Progenitor cell of endocrine pancreas (in vitro differentiated cells): ENCODE results near the gene TMC4. TPM values are rescaled to one million over a fixed set of nuclear protein-coding genes. Genes with fewer than 3 reads are reported as not detected.

ENCODE experiments used
- DNase-seq: peaks from one replicate; pipeline ENCODE4 v3.0.0; 2021; ENCODE audit warnings: low spot score; ENCODE audit not compliant: unreplicated experiment
- H3K27ac Mint-ChIP-seq: 2 replicates; pipeline ENCODE4 v1.8.0; 2021; ENCODE audit warnings: mild to moderate bottlenecking, moderate library complexity, mixed read lengths
- H3K27me3 Mint-ChIP-seq: 2 replicates; pipeline ENCODE4 v1.8.0; 2021; ENCODE audit warnings: mixed read lengths
- H3K36me3 Mint-ChIP-seq: 2 replicates; pipeline ENCODE4 v1.8.0; 2022; ENCODE audit warnings: mixed read lengths; ENCODE audit not compliant: insufficient read depth
- H3K4me1 Mint-ChIP-seq: 2 replicates; pipeline ENCODE4 v1.8.0; 2021; ENCODE audit warnings: low read depth, mixed read lengths
- H3K4me3 Mint-ChIP-seq: 2 replicates; pipeline ENCODE4 v1.8.0; 2021; ENCODE audit warnings: low read depth, mild to moderate bottlenecking, moderate library complexity, mixed read lengths
- H3K9me3 Mint-ChIP-seq: 2 replicates; pipeline ENCODE4 v1.8.0; 2021; ENCODE audit warnings: low read depth, mixed read lengths
- CTCF ChIP-seq: fragments of 200-600 bp; sonication (generic); IDR thresholded peaks from one replicate; pipeline ENCODE4 v1.5.0; 2021; ENCODE audit warnings: antibody characterized with exemption, mild to moderate bottlenecking; ENCODE audit not compliant: unreplicated experiment
- total RNA-seq: library from RNA; stranded (reverse); gene quantifications from 2 replicates; pipeline ENCODE4 v1.2.1, GENCODE V29; 2021

Gene TMC4
- total RNA-seq, 1 donor from 2014 or later, result 125 TPM

- TF ChIP-seq CTCF, result no peak
- no peaks in the 10 kb centered on the region for H3K27me3 Mint-ChIP-seq
- H3K27ac Mint-ChIP-seq, result no peak overlapping the region
- H3K36me3 Mint-ChIP-seq, result peaks cover 5% of the 10 kb centered on the region
- H3K4me3 Mint-ChIP-seq, result no peak overlapping the region
- no peak for DNase-seq
- no peaks in the 10 kb centered on the region for H3K9me3 Mint-ChIP-seq
- H3K4me1 Mint-ChIP-seq, result no peaks in the 10 kb centered on the region
Measured at GRCh38 chr19:54128796-54129616, 44.0 kb downstream of the TMC4 start.

- Mint-ChIP-seq H3K36me3 (peaks cover 6% of the 10 kb centered on the region), H3K4me1 (no peaks in the 10 kb centered on the region), H3K9me3 (no peaks in the 10 kb centered on the region), H3K27me3 (no peaks in the 10 kb centered on the region), H3K27ac (no peak overlapping the region), H3K4me3 (no peak overlapping the region)
- no peak for DNase-seq
- no peak for TF ChIP-seq CTCF
Measured at GRCh38 chr19:54128441-54128725, 44.6 kb downstream of the TMC4 start.

GRCh38 chr19:54127688-54128440 is 45.1 kb downstream of the TMC4 start:
- TF ChIP-seq CTCF, result no peak
- Mint-ChIP-seq H3K4me1 (no peaks in the 10 kb centered on the region), H3K9me3 (no peaks in the 10 kb centered on the region), H3K27me3 (no peaks in the 10 kb centered on the region), H3K27ac (no peak overlapping the region), H3K36me3 (peaks cover 7% of the 10 kb centered on the region), H3K4me3 (no peak overlapping the region)
- DNase-seq, result no peak

- DNase-seq, result no peak
- TF ChIP-seq CTCF, result no peak
- peaks cover 10% of the 10 kb centered on the region for H3K36me3 Mint-ChIP-seq
- no peaks in the 10 kb centered on the region for H3K4me1 Mint-ChIP-seq
- H3K9me3 Mint-ChIP-seq, result no peaks in the 10 kb centered on the region
- H3K4me3 Mint-ChIP-seq, result no peak overlapping the region
- no peak overlapping the region for H3K27ac Mint-ChIP-seq
- H3K27me3 Mint-ChIP-seq, result no peaks in the 10 kb centered on the region
Measured at GRCh38 chr19:54125713-54126112, 47.2 kb downstream of the TMC4 start.

- H3K36me3 Mint-ChIP-seq, result peaks cover 13% of the 10 kb centered on the region
- DNase-seq, result no peak
- H3K9me3 Mint-ChIP-seq, result no peaks in the 10 kb centered on the region
- no peaks in the 10 kb centered on the region for H3K4me1 Mint-ChIP-seq
- no peak overlapping the region for H3K27ac Mint-ChIP-seq
- H3K4me3 Mint-ChIP-seq, result no peak overlapping the region
- no peak for TF ChIP-seq CTCF
- H3K27me3 Mint-ChIP-seq, result no peaks in the 10 kb centered on the region
Measured at GRCh38 chr19:54124393-54124792, 48.6 kb downstream of the TMC4 start.
